GM19455 (cell line): ENCODE measurements around the gene PRXL2B.
A peak's percentile ranks its signal among the peaks of the same experiment; 100 is the strongest.
"Not testable (repeated sequence)": the region's sequence is repeated elsewhere in the genome, so short reads cannot be mapped to it uniquely, and the experiment has no call there.

ENCODE experiments used
- ATAC-seq: cut with Tn5 transposase; IDR thresholded peaks from one replicate; pipeline ENCODE4 v1.9.1; 2021; ENCODE audit not compliant: unreplicated experiment

The PRXL2B gene

GRCh38 chr1:2550309-2550861 lies 36.2 kb upstream of the PRXL2B start:
- not testable (repeated sequence) for ATAC-seq

DNA sequence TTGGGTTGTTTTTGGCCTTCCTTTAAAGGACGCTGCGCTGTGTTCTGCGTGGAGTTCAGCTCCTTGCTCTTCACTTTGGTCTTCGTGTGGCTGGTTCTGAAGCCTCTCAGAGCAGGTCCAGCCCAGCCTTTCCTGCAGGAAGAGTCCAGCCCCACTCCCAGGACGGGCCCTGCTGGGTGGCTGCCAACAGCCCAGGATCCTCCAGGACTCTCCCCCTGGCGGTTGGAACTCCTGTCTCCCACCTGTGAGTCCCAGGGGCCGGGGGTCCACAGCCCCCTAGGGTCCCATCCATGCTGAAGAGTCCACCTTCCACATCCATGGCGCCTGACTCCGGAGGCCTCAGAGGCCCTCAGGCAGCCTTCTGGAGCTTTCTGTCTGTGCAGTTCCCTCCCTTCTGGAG lies 35.0 kb upstream of the PRXL2B start:
- ATAC-seq = not testable (repeated sequence)

DNA sequence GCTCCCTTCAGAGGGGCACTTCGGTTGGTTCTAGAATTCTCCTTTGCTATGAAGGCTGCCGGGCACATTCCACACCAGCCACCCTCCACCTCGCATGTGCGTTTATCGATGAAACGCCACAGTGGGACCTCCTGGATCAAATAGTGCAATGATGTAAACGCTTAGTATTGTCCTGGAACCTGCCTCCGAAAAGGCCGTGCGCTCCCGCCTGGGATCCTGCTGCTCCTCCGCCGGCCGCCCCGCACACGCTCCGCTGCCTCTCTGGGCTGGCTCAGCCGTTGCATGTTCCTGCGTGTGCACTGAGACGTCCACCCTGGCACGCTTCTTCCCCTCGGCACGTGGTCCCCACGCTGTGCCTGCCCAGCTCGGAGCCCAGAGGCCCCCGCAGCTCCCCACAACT lies 34.4 kb upstream of the PRXL2B start:
- no peak for ATAC-seq

DNA sequence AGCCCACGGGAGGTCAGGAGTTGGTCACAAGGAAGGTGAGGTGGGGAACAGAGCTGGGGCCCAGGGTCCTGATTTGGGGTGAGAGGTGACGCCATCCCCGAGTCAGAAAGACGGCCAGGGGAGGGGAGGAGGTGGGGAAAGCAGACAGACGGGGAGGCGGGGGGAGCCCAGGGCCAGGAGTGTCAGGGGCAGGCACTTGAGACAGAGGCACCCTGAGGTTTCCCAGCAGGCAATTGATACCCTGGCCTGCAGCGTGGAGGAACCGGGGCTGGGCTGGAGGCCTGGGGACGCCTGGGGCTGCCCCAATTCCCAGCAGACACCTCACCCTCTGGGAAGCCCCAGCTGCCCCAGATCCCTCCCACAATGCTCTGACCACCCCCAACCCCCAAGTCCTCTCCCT lies 33.5 kb upstream of the PRXL2B start:
- ATAC-seq = not testable (repeated sequence)

- no peak for ATAC-seq
These were observed 32.5 kb upstream of the PRXL2B start for GRCh38 chr1:2553871-2554620.

DNA sequence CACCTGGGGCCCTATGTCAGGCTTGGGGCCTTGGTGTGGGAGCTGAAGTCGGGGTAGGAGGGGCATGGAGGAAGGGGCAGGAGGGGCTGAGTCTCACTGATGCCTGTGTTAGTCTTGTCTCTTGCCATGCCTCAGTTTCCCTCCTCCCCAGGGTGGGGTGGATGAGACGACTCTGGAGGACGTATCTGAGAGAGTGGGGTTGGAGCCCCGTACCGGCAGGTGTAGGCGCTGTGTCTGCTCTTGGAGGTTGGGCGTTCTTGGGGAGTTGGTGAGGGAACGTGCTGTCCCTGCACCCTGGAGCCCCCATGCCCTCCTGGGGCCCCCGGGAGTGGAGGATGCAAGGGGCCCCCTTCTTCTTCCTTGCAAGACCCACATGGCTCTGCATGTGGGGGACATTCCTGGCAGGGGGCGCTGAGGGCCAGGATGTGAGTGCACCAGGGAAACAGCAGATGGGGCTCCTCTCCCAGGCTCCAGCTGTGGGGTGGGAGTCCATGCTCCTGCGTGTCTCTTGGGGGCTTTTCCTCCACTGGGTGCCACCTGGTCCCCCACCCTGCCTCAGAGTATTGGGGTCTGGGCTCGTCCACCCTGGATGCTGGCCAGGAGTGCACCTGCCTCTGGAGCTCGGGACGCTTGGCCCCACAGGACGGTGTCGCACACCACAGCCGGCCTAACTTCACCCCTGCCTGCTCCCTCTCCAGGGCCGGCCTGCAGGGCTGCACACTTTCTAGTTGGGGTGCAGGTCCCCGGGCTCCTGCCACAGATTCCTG lies 31.8 kb upstream of the PRXL2B start:
- no peak for ATAC-seq

DNA sequence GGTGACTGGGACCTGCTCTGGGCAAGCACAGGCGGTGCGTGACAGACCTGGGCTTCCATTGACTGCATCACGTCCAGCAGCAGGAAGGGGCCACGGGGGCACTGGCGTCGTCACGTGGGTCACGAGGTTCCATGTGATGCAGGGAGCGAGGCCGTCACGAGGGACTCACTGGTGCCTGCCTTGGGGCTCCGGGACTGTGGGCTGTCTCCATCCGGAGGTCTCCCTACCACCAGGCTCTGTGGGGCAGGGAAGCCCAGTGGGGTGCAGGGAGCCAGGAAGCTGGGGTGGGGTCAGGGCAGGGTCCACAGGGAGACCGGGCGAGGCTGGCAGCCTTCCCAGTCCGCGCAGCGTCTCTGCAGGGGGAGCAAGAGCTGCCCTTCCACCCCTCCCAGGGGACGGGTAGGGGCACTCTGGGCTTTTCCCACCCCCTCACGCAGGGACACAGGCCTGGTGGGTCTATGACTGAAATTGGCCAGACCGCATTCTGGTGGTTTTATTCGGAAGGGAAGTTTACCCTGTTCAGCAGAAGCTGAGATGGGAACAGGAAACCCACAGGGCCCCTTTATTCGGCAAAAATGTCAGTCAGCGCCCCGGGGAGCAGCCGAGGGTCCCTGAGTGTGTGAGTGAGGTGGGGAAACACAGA lies 30.8 kb upstream of the PRXL2B start:
- ATAC-seq = peak; percentile 28

DNA sequence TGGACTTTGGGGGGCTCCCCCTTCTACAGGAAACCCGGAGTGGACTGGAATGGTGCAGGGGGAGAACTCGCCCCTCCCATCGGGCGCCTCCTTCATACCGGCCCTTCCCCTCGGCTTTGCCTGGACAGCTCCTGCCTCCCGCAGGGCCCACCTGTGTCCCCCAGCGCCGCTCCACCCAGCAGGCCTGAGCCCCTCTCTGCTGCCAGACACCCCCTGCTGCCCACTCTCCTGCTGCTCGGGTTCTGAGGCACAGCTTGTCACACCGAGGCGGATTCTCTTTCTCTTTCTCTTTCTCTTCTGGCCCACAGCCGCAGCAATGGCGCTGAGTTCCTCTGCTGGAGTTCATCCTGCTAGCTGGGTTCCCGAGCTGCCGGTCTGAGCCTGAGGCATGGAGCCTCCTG lies 30.3 kb upstream of the PRXL2B start, which contains the start of gene TNFRSF14:
TSS of gene TNFRSF14 (plus strand) at position 95 of the 401 bp plus-strand sequence. CDS start at position 389, 294 bp downstream.
- peak; percentile 48 for ATAC-seq

- ATAC-seq = peak; percentile 30
These were observed 29.7 kb upstream of the PRXL2B start for GRCh38 chr1:2556678-2557481.

DNA sequence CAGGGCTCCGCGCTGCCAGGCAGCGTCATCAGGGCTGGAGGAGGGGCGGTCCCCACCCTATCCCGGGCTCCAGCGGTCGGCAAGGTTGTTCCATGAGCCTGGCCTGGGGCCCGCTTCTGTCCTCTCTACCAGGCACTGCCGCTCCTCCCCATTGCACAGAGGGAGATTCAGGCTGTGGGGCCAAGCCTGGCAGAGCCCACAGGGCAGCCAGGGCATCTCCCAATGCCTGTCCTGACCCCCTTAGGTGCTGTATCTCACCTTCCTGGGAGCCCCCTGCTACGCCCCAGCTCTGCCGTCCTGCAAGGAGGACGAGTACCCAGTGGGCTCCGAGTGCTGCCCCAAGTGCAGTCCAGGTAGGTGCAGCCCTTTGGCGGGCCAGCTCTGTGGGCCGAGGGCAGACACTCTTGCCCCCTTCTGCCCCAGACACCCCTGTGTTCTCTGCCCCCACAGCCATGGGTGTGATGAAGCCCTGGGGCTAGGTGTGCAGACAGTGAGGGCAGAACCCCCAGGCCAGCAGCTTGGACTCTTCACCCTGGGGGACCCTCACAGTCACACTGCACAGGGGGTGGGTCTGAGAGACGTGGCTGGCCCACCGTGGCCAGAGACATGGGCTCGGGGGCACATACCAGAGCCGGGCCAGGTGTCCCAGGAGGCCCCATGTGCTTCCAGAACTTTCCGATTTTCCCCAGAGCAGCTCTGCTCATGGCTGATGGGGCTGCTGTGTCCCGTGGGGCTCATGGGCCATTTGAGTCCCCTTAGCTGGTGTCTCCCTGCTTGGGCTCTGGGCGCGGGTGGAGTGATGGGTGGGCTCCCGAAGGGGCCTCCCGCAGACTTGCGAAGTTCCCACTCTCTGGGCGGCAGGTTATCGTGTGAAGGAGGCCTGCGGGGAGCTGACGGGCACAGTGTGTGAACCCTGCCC lies 28.8 kb upstream of the PRXL2B start:
- no peak for ATAC-seq

GRCh38 chr1:2558420-2558819 lies 28.2 kb upstream of the PRXL2B start:
- ATAC-seq = no peak

DNA sequence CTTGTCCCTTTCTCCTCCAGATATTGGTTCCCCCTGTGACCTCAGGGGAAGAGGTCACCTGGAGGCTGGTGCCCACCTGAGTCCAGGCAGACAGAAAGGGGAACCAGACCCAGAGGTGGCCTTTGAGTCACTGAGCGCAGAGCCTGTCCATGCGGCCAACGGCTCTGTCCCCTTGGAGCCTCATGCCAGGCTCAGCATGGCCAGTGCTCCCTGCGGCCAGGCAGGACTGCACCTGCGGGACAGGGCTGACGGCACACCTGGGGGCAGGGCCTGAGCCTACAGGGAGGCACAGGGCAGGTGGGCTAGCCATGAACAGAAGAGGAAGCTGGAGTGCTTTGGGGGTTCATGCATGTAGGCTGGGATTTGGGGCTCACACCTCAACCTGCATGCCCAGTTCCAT lies 27.7 kb upstream of the PRXL2B start:
- no peak for ATAC-seq

GRCh38 chr1:2559509-2560298 lies 26.9 kb upstream of the PRXL2B start:
- ATAC-seq = no peak

DNA sequence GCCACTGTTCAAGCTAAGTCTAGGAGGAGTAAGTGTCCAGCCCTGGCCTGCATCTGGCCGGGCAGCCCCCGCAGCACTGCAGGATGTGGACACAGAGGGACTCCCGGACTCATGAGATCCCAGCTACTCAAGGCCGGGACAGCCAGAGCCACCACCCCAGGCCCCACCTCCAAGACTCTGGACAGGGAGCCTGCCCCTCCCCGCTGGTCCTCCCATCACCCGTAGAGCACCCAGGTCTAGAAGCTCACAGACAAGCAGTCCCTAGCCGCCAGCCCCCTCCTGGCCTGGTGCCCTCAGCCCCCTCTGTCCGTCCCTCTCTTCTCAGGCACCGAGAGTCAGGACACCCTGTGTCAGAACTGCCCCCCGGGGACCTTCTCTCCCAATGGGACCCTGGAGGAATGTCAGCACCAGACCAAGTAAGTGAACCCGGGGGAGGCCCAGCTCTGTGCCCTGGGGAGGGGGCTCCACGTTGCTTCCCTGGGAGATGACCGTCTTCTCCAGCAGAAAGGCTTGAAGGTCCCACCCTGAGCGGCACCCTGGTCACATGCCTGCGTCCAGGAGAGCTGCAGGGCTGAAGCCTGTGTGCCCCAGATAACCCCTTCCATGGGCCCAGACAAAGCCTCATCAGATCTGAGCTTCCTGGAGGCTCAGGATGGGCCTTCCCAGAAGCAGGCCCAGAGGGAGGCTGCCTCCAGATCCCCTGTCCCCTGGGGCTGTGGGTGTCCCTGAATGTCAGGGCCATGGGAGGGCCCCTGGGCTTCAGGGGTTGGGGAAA lies 26.1 kb upstream of the PRXL2B start:
- ATAC-seq = no peak

DNA sequence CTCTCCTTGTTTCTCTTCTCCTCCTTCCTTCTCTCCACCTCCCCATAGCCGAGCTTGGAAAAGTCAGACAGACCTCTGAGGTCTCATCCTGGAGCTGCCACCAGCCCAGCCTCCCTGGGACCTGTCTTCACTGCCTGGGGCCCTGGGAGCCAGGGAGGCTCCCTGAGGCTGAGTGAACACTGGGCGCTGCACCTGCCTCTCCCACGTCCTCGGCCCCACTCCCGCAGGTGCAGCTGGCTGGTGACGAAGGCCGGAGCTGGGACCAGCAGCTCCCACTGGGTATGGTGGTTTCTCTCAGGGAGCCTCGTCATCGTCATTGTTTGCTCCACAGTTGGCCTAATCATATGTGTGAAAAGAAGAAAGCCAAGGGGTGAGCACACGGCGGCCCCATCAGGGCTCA lies 25.1 kb upstream of the PRXL2B start:
- no peak for ATAC-seq

- no peak for ATAC-seq
These were observed 24.4 kb upstream of the PRXL2B start for GRCh38 chr1:2561898-2562895.

DNA sequence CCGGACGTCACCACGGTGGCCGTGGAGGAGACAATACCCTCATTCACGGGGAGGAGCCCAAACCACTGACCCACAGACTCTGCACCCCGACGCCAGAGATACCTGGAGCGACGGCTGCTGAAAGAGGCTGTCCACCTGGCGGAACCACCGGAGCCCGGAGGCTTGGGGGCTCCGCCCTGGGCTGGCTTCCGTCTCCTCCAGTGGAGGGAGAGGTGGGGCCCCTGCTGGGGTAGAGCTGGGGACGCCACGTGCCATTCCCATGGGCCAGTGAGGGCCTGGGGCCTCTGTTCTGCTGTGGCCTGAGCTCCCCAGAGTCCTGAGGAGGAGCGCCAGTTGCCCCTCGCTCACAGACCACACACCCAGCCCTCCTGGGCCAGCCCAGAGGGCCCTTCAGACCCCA lies 23.4 kb upstream of the PRXL2B start:
- ATAC-seq = no peak
